Measurements from ENCODE around the gene KMO. TPM values are rescaled to one million over a fixed set of nuclear protein-coding genes. Genes with fewer than 3 reads are reported as not detected.

The KMO gene
- total RNA-seq, 2 donors from 2014 or later: 0.63 to 0.81 TPM

DNA sequence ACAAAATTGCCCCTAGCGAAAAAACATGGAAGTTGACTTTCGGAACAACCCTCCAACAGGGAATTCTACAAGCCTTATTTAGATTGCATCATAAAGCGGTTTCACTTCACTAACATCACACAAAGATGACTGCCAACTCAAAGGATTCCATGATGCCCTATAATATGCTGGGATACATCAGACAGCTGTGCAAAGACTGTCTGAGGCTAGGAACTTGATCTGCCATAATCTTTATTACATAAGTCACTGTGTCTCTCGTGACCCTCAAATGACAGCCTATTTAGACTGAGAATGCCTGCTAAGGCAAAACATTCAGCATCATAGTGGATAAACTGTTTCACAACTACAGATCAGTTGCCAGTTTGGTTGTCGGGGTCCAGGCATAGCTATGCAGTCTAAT lies 36.4 kb upstream of the KMO start:
- Histone ChIP-seq H3K27ac (no peak overlapping the region), H3K36me3 (peaks cover 22% of the 10 kb centered on the region), H3K27me3 (replicated peaks; ENCODE audit: insufficient read depth) (no peaks in the 10 kb centered on the region), H3K9me3 (no peaks in the 10 kb centered on the region), H3K4me3 (no peak overlapping the region), H3K4me1 (ENCODE audit: control insufficient read depth in 1 of 2, low read depth in 2 of 2) (no peaks in the 10 kb centered on the region)
- TF ChIP-seq, protein P1, sequence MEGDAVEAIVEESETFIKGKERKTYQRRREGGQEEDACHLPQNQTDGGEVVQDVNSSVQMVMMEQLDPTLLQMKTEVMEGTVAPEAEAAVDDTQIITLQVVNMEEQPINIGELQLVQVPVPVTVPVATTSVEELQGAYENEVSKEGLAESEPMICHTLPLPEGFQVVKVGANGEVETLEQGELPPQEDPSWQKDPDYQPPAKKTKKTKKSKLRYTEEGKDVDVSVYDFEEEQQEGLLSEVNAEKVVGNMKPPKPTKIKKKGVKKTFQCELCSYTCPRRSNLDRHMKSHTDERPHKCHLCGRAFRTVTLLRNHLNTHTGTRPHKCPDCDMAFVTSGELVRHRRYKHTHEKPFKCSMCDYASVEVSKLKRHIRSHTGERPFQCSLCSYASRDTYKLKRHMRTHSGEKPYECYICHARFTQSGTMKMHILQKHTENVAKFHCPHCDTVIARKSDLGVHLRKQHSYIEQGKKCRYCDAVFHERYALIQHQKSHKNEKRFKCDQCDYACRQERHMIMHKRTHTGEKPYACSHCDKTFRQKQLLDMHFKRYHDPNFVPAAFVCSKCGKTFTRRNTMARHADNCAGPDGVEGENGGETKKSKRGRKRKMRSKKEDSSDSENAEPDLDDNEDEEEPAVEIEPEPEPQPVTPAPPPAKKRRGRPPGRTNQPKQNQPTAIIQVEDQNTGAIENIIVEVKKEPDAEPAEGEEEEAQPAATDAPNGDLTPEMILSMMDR (IDR thresholded peaks at IDR 0.05): no peak
- ATAC-seq (ENCODE audit: insufficient number of reproducible peaks, low FRiP score, low read depth) (no peak), DNase-seq (ENCODE audit: low spot score) (no peak)

DNA sequence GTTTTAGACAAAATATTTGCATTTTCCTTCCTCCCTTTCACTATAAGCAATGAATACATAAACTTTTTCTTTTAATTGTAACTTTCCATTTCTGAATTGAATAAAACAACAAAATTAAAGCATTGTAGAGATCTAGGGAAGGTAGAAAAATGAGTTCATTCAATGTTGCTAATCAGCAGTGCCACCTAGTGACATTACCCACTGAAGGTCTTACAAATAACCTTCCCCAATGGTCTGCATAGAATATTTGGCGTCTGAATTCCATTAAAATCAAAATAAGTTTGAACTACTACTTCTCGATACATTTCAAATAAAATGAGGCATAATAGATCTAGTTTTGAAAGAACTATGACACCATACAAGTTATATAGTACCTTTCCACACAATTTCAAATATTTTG lies 32.3 kb upstream of the KMO start:
- DNase-seq (ENCODE audit: low spot score) (no peak), ATAC-seq (ENCODE audit: insufficient number of reproducible peaks, low FRiP score, low read depth) (no peak)
- TF ChIP-seq, protein P1 (IDR thresholded peaks at IDR 0.05): no peak
- H3K27me3 ChIP-seq (replicated peaks; ENCODE audit: insufficient read depth): no peaks in the 10 kb centered on the region
- no peak overlapping the region for H3K27ac ChIP-seq
- no peaks in the 10 kb centered on the region for H3K4me1 ChIP-seq (ENCODE audit: control insufficient read depth in 1 of 2, low read depth in 2 of 2)
- H3K9me3 ChIP-seq: no peaks in the 10 kb centered on the region
- peaks cover 21% of the 10 kb centered on the region for H3K36me3 ChIP-seq
- no peak overlapping the region for H3K4me3 ChIP-seq

DNA sequence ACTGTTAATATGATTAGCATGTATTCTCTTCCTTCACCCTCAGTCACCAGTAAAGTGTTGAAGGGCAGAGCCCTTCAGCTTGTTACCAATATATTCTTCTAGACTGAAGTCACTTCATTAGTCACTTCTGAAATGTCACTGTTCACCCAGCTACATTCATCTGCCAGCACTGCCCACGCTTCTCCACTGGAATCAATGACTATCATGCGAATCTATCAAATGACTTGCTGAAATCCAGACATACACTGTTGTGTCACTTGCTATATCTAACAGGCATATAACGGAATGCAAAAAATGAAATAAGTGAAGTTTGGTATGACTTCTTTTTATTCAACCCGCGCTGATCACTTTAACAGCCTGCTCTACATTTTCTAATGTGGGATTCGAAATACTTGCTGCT lies 28.7 kb upstream of the KMO start:
- ATAC-seq (ENCODE audit: insufficient number of reproducible peaks, low FRiP score, low read depth) (no peak), DNase-seq (ENCODE audit: low spot score) (no peak)
- Histone ChIP-seq H3K4me3 (no peak overlapping the region), H3K27me3 (replicated peaks; ENCODE audit: insufficient read depth) (no peaks in the 10 kb centered on the region), H3K4me1 (ENCODE audit: control insufficient read depth in 1 of 2, low read depth in 2 of 2) (no peaks in the 10 kb centered on the region), H3K27ac (no peak overlapping the region), H3K36me3 (peaks cover 36% of the 10 kb centered on the region), H3K9me3 (no peaks in the 10 kb centered on the region)
- TF ChIP-seq, protein P1 (IDR thresholded peaks at IDR 0.05): no peak

DNA sequence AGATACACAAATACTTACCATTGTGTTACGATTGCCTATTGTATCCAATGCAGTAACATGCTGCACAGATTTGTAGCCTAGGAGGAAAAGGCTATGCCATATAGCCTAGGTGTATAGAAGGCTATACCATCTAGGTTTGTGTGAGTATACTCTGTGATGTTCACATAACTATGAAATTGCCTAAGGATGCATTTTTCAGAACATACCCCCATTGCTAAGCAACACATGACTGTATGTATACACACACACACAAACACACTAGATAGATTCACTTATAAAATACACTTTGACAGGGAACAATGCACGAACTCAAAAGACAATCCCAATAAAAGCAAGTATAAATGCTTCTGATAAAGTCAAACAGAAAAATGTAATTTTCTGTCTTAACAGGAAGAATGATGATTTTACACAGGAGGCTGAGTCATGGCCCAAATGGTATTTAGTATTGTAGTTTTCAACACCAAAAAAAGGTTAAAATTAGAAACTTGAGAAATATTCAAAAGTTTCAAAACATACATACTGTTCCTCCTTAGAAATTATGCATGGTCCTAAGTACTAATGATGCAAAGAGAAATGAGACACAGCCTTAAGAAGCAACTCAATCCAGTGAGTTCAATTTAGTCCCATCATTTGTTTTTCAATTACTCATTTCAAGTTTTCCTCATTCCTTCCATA lies 24.9 kb upstream of the KMO start:
- no peaks in the 10 kb centered on the region for H3K27me3 ChIP-seq (replicated peaks; ENCODE audit: insufficient read depth)
- no peak for DNase-seq (ENCODE audit: low spot score)
- peaks cover 42% of the 10 kb centered on the region for H3K36me3 ChIP-seq
- no peak overlapping the region for H3K4me3 ChIP-seq
- no peaks in the 10 kb centered on the region for H3K4me1 ChIP-seq (ENCODE audit: control insufficient read depth in 1 of 2, low read depth in 2 of 2)
- no peaks in the 10 kb centered on the region for H3K9me3 ChIP-seq
- H3K27ac ChIP-seq: no peak overlapping the region
- TF ChIP-seq, protein P1 (IDR thresholded peaks at IDR 0.05): no peak
- no peak for ATAC-seq (ENCODE audit: insufficient number of reproducible peaks, low FRiP score, low read depth)

DNA sequence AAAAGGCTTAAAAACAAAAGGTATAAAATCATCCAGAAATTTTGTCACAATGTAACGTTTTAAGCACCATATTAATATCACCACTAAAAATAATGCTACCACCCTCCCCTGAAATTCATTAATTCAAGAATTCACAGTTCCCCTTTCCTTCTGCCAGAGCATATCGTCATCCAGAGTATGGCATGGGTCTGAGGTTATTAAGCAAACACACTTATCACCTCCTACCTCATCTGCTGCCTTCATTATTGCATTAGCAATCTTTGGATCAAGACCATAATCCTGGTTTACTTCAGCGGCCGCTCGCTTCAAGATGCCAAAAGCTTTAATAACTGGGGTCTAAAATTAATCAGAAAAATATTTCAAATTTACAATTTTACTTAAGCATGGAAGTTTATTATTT lies 18.8 kb upstream of the KMO start:
- no peak overlapping the region for H3K4me3 ChIP-seq
- no peak for DNase-seq (ENCODE audit: low spot score)
- H3K27me3 ChIP-seq (replicated peaks; ENCODE audit: insufficient read depth): no peaks in the 10 kb centered on the region
- no peak overlapping the region for H3K27ac ChIP-seq
- TF ChIP-seq, protein P1 (IDR thresholded peaks at IDR 0.05): no peak
- no peaks in the 10 kb centered on the region for H3K9me3 ChIP-seq
- peaks cover 14% of the 10 kb centered on the region for H3K36me3 ChIP-seq
- H3K4me1 ChIP-seq (ENCODE audit: control insufficient read depth in 1 of 2, low read depth in 2 of 2): peaks cover 7% of the 10 kb centered on the region in 2 donors
- no peak for ATAC-seq (ENCODE audit: insufficient number of reproducible peaks, low FRiP score, low read depth)
